Dedifferentiated amniotic fluid mesenchymal stem cell (primary cell): ENCODE data around the gene GALNT9.

ENCODE experiments used
- DNase-seq: peaks from one replicate; pipeline ENCODE4 v3.0.0-alpha.2; 2016; ENCODE audit errors: extremely low spot score

The GALNT9 gene

DNA sequence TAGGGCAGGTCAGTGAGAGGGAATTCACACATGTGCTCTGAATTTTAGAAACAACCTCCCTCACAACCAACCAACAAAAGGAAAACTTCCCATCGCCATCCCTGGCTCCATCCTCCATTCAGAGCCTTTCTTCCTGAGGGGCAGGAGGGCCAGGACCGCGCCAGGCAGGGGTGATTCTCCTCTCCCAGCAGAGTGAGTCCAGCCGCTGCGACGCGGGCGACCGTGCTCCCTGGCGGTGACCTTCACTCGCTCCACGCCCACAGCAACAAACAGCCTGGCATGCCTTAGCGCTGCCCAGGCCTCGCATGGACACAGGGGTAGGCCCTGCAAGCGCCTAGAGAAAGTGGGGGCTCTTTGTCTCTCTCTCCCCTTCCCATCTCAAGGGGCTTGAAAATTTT lies 3.7 kb downstream of the GALNT9 start:
- no peak for DNase-seq

DNA sequence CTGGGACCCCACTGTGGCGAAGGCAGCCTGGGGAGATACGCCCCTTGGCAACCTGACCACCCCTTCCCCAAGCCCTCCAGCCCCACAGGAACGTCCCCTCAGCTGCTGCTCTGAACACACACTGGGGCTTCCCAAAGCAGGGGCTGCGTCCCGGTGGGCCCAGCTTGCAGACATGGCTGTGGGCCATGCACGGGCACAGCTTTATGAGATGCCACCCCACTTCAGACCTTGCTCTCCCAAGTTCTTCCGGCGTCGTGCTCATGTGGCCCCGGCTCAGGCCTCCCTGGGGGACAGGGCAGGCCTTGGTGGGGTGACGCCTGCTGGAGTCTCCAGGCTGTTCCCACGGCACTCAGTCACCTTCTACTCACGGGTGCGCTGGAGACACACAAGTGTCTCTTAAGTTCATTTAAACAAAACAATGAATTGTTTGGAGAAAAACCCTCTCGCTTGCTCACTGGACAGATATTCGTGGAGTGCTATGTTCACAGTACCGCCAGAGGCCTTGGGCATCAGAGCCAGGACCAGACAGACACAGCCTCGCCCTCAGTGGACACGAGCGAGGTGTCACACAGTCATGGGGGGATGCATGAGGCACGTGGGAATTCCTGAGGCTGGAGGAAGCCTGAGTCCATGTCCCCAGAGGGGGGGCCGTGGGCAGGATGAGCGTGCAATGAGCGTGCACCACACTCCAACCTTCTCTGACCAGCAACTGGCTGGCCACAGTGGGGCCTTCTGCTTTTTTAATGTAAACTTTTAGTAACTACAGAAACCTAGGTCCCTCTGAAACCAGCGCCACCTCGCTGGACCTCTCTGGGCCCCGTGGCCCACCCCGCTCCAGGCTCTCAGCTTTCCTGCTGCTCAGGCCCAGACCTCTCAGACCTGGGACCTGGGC lies 4.3 kb downstream of the GALNT9 start:
- no peak for DNase-seq

DNA sequence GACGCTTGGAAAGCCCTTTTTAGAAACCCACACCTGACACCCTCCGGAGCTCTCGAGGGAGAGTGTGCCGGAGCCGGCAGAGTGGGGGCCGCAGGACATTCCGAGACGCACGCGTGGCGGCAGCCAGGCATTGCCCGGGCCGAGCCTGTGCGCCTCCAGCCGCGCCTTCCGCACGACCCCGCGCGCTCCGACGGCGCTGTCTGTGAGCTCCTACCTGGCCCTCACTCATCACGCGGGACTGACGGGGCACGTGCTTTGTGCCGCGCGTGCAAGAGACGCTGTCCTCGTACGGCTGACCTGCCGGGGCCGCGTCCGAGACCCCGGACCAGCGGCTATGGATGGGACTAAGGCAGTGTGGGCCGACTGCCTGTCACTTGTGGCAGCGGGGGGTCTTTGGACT lies 5.2 kb downstream of the GALNT9 start:
- DNase-seq = no peak

DNA sequence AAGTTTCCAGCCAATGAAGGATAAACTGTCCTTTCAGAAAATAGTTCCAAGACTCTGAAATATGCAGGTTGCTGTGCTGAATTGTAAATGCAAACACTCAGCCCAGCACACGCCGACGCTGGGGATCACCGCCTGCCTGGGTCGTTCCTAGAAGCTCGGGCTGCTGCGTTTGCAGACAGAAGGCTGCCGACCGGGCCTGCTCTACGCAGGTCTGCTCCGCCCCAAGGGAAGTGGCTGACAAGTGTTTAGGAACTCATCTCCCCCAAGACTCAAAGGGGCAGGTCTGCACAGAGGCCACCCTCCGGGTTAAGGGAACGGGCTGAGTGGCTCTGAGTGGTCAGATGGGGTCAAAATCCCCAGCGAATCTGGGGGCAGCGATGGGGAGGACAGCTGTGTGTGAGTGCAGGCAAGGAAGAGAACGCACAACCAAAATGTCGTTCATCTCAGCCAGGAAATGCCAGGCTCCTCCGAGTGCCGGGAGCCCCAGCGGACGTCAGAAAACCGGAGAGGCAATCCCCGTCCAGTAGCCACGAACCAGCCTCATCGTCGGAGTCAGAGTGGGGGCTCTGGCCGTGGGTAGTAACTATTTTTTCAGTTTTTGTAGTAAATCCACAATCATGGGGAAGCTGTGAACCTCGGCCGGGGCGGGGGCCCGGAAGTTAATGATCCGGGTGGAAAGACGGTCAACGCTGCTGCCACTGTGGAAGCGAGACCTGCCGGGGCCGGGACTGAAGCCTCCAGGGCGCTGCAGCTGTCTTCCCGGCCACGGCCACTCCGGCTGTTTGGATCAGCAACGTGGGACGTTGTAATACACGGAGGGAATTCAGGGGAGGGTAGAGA lies 6.0 kb downstream of the GALNT9 start:
- no peak for DNase-seq

DNA sequence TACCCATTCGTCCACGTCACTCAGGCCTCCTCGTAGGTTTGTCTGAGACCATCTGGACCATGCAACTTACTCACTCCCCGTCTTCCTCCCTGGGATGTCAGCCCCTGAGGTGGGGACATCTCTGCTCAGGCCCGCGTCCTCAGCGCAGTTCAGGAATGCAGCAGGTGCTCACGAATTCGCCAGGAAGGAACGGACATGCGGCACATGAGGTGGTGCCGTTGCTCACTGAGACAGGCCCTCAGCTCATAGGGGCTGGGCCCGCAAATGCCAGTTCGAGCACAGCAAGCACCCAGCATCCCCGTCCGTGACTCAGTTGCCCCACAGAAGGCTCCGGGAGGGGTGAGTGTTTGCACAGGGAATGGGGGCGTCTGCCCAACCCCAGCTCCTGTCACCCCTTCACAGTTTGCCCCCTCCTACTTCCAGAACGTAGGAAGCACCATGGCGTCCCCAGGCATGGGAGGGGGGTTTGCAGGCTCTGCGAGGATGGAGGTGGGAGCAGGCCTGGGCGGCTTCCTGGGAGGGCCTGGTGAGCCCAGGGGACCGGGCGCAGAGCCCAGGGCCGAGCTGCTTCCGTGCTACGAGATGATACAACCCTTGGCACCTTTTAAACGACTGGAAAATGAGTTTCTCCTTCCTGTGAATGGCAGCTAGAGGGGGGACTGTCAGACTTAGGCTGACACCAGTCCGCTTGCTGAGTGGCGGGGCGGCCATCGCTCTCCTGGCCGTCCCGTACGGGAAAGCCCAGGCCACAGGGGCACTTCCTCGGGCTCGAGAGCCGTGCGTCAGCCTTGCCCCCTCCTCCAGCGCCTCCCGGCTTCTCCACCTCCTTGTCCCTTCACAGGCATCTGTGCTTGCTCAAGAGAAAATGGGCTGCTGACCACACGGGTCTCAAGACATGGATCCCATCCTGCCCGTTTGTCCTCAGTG lies 6.9 kb downstream of the GALNT9 start:
- no peak for DNase-seq

DNA sequence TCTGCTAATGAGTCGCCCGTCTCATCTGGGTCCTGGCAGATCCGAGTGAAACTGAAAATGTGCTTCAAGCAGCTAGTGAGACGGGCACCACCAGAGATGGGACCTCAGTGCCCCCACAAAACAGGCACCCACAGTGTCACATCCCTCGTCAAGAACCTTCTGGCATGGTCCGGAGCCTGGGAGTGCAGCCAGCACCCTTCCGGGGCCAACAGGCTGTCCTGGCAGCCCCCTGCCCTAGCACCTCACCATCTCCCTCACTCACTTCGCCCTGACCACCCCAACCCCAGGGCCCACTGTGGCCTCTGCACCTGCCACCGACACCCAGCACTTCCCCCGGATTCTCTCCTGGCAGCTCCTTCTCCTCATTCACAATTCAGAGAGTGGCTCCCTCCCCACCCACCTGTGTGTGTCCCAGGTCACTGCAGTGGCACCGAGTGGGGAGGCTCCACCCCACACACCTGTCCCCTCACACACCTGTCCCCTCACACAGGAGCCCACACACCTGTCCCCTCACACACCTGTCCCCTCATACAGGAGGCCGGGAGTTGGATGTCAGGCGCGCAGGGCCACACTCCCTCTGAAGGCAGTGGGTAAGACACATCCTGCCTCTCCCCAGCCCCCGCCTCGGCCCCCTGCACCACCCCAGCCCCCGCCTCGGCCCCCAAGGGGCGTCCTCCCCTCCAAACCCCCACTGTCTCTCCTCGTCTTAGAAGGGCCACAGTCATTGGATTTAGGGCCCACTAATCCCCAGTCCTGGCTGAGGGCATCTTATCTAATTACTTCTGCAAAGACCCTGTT lies 7.9 kb downstream of the GALNT9 start:
- DNase-seq = no peak

DNA sequence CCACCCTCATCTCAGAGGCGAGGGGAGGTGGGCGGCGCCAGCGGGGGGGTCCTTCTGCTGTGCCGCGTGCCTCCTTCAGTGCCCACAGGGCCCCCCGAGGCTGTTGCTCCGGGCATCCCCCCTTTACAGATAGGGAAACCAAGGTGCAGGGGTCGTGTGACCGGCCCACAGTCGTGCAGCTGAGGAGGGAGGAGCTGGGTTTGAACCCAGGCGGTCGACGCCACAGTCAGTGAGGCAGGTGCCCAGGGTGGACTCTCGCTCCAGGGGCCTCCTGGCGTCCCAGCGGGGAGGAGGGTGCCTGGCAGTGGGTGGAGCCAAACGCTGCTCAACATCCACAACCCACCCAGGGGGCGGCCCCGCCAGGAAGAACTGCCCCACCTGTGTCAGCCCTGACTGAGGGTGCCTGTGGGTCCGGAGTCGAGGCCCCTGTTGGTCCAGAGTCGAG lies 8.6 kb downstream of the GALNT9 start:
- no peak for DNase-seq

DNA sequence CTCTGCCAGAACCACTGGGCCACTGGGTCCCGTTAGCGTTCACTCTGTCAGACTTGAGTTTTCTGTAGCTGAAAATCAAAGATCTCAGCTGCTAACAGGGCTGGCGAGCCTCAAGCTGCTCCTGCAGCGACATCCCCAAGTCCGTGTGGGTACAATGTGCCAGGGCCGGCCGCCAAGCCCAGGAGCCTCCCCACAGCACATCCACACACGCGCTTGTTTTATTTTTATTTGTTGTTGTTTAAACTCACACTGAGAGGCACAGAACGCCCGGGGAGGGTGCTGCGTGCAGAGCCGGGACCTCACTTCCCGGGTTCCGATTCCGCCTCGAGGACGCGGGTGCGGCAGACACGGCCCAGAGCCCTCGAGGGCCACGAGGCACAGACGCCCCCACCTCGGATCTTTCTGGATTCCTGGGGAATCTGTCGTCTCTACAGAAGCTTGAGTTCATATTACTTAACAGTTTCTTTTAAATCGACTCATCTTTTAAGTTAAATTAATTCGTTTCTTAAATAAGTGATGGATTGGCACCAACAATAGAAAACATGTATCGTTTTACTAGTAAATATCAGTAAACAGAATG lies 9.3 kb downstream of the GALNT9 start:
- DNase-seq = no peak

DNA sequence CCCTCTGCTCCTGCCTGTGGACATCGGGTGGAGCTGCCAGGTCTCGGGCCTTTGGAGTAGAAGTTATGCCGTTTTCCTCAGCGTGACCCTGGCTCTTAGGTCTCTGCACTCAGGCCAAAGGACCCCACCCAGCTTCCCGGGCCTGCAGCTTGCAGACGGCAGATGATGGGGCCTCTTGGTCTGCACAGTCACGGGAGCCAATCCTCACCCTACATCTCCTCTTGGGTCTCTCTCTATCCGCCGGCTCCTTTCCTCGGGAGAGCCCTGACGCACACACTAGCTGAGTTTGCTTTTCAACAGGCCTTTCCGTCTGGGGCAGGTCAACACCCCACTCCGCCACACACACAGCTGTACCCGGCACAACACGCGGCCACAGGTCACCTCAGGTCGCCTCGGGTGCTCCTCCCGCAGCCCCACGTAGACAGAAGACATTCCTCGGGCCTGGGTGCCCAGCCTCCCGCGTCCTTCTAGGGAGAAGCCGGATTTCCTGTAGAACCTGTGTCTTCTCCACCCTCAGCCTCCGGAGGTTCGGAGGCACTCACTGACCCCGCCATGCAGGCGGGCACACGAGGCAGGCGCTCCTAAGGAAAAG lies 9.9 kb downstream of the GALNT9 start:
- no peak for DNase-seq

DNA sequence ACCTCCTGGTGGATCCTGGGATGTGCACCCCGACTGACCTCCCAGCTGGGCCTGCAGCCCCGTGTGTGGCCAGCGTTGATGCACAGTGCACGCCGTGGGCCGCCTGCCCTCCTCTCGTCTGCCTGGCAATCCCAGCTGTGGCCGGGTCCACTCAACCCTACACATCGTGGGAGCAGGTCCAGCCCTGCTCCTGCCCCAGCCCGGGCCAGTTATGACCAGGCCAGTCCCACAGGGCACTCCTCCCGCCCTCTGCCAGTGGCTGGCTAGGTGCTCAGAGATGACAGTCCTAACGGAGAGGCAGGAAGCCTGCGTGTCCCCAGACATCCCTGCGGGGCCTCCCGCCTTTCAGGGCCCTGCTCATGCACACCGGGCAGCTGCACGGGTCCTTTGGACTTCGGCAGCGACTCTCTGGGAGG lies 10.8 kb downstream of the GALNT9 start:
- DNase-seq = no peak

DNA sequence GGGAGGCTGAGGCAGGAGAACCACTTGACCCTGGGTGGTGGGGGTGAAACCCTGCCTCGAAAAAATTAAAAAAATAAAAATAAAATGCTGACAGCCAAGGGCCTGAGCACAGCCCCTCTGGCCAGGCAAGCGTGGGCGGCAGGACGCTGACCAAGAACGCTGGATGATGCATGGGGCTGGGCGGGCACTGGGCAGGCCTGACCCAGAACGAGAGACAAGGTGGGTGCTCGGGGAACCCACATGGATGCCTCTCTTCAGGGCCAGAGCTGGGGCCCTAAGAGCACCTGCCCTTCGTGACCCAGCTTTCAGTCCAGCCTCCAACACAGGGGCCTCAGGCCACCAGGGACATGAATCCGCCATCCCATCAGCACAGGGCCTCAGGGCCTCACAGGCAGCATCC lies 11.3 kb downstream of the GALNT9 start:
- DNase-seq = no peak

DNA sequence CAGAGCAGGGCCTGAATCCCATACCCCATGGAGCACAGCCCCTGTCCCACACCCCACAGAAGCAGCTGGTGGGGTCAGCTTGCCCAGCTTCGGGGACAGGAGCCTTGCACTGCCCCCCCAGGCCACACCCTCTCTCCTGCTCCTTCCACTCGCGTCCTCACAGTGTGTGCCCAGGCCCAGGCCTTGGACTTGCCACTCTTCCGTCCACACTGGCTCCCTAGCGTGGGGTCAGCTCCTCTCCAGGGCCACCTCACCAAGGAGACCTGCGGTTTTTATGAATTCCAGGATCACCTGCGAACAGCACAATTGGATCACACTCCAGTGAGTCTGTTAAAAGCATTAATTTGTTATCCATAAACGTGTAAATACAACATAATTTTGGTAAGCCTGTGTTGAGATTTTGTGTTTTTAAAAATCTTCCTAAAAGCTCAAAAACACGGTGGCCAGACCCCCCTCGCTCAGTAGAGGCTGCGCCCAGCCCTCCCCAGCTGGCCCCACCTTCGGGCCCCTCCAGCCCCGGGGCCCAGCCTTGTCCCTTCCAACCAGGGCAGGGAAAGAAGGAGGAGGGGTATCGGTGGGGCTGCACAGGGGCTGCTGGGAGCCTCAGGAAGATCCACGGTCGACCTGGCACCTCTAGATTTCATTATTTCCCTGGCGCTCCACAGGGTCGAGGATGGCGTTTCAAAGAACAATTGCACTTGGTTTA lies 12.0 kb downstream of the GALNT9 start:
- DNase-seq = no peak

DNA sequence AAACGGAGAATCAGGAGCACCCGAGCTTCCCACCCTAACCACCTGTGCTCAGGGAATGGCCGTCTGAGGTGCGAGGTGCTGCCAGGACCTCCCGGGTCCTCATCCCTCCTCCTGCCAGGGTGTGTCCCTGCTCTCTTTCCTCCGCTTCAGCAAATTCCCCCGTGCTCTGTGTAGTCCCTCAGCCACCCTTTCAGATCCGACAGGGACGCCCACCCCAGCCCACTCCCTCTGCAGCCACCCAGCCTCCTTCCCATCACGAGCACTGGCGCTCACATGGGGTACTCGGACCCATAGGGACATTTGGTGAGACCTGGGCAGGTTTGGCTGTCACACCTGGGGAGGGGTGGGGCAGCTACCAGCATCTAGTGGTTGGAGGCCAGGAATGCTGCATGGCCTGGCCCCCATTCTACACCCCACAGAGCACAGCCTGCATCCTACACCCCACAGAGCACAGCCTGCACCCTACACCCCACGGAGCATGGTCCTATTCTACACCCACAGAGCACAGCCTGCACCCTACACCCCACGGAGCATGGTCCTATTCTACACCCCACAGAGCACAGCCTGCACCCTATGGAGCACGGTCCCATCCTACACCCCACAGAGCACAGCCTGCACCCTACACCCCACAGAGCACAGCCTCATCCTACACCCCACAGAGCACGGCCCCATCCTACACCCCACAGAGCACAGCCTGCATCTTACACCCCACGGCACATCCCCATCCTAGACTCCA lies 12.7 kb downstream of the GALNT9 start:
- DNase-seq = no peak

DNA sequence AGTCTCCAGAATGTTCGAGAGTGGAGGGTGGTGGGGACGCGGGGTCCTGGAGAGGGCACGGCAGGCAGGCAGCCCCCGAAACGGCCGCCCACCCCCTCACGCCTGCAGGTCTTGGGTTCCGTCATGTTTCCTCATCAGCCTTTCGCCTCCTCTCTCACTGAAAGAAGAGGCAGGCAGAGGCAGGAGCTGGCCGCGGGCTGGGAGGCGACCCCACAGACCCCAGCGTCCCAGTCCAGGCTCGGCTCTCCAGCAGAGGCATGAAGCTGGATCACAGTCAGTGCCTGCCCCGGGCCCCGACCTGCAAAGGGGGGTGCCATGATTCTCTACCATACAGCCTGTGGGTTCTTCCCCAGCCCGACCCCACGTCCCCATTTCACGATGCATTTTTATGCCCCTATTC lies 13.4 kb downstream of the GALNT9 start:
- DNase-seq = no peak

DNA sequence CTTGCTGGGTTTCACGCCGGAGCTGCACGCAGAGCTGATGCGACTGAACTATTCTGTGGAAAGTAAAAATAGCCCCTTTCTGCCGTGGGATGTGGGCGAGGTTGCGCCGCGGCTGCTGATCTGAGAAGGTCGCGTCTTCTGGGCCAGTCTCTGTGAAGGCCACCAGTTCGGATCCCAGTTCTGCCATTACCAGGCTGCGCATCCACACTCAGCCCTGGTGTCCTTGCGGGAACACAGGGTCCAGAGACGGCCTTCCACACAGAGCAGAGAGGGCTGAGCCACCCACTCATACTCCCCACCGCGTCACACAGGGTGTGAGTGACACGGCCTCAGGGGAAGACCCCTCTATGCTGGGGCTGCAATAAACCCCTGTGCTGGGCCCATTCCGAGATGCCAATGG lies 13.9 kb downstream of the GALNT9 start:
- DNase-seq = no peak

DNA sequence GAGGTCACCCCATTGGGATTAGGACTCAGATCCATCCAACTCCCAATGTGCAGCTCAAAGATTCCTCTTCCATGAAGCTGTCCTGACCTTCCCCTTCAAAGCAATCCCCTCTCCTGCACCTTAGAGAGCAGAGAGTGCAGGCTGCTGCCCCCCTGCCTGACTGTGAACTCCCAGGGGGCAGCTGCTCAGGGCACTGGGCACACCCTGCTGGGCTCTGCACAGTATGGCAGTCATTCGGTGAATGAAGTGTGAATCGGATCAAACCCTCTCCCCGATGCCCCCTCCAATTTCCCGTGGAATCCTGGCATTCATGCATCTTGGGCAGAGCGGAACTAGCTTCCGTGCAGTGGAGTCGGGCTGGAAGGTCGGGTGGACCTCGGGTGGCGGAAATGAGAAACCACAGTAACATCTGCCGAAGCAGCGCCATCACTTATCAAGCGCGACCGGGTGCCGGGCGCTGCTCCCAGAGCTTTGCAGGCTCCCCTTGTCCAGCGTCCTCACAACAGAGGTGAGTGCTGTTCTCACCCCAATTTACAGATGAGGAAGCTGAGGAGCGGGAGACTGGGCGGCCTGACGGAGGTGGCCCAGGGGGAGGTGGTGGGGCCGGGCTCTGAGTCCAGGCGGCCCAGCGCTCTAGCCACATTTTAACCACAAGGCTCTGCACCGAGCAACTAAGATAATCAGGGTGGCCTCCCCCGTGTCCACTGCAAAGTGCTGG lies 14.7 kb downstream of the GALNT9 start:
- no peak for DNase-seq

DNA sequence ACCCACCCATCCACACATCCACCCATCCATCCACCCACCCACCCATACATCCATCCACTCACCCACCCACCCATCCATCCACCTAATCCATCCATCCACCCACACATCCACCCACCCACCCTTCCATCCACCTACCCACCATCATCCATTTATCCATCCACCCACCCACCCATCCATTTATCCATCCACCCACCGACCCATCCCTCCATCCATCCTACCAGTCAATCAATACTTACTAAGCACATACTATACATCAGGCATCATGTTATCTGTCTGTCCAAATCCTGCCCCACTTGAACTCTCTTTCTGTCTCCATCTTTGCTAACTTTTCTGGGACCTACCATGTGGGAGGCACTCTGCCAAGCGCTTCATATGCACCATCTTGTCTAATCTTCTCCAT lies 15.4 kb downstream of the GALNT9 start:
- DNase-seq = no peak

DNA sequence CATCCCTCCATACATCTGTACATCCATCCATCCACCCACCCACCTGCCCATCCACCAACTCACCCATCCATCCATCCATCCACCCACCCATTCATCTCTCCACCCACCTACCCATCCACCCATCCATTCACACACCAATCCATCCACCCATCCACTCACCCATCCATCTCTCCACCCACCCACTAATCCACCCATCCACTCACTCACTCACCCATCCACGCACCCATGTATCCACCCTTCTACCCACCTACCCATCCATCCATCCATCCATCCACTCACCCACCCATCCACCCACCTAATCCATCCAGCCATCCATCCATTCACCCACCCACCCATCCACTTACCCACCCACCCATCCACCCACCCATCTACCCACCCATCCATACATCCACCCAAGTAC lies 16.2 kb downstream of the GALNT9 start:
- DNase-seq = no peak
